Right lobe of liver (tissue), 4 donors: ENCODE results near the gene NRL.

Experiments used
- POLR2A ChIP-seq: fragments of 450-650 bp; IDR thresholded peaks from one replicate; pipeline ENCODE4 v1.6.1; 2017; ENCODE audit warnings: antibody characterized with exemption, mild to moderate bottlenecking
- TF ChIP-seq, protein P1 (sequence below), 4 donors: fragments of 200-600 bp in 3 of 4; fragments of 450-650 bp in 1 of 4; IDR thresholded peaks; one replicate each; pipeline versions ENCODE4 v1.5.1 to v1.8.0; 2016 to 2022; ENCODE audit warnings: antibody characterized with exemption in 4 of 4, mild to moderate bottlenecking in 2 of 4
- donor health status: DM: no; HTN: no; CAD: no.
- donor health status: DM: no; HTN: no; CAD: no.
- donor health status: DM: no; HTN: yes; CAD: no.

DNA sequence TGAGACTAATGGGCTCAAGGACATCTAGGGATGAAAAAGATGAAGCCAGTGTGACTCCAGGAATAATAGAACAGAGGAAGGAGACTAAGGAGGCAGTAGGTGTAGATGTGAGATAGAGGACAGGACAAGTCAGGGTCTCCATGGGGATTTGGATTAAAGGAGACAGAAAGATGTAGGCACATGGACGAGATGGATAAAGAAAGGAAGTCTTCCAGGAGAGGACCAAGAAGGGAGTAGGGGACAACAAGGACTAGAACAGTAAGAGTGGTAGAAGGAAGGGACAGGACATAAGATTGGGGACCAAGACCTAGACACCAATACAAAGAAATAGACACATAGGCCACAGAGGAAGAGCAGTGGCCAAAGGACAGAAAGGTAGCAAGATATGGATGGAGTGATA, 27.7 kb downstream of the NRL start:
- no peak for TF ChIP-seq POLR2A
- TF ChIP-seq, protein P1, sequence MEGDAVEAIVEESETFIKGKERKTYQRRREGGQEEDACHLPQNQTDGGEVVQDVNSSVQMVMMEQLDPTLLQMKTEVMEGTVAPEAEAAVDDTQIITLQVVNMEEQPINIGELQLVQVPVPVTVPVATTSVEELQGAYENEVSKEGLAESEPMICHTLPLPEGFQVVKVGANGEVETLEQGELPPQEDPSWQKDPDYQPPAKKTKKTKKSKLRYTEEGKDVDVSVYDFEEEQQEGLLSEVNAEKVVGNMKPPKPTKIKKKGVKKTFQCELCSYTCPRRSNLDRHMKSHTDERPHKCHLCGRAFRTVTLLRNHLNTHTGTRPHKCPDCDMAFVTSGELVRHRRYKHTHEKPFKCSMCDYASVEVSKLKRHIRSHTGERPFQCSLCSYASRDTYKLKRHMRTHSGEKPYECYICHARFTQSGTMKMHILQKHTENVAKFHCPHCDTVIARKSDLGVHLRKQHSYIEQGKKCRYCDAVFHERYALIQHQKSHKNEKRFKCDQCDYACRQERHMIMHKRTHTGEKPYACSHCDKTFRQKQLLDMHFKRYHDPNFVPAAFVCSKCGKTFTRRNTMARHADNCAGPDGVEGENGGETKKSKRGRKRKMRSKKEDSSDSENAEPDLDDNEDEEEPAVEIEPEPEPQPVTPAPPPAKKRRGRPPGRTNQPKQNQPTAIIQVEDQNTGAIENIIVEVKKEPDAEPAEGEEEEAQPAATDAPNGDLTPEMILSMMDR (IDR thresholded peaks at IDR 0.05): no peak
